ENCODE data around the gene DPP4. TPM values are rescaled to one million over a fixed set of nuclear protein-coding genes. Genes with fewer than 3 reads are reported as not detected.

The DPP4 gene
- total RNA-seq, 6 experiments from 2014 or later: 17.8 to 39.8 (median 26.3) TPM

- H3K27ac ChIP-seq: no peak overlapping the region
- no peaks in the 10 kb centered on the region for H3K4me1 ChIP-seq
- no peaks in the 10 kb centered on the region for H3K36me3 ChIP-seq
- intact Hi-C loops (cut with DNase I): no loop called here
- no peak overlapping the region for H3K4me3 ChIP-seq
- ATAC-seq: no peak
- no peaks in the 10 kb centered on the region for H3K27me3 ChIP-seq
- no peaks in the 10 kb centered on the region for H3K9me3 ChIP-seq
- no peak for TF ChIP-seq POLR2A (IDR thresholded peaks at IDR 0.05)
- no peak for TF ChIP-seq CTCF (IDR thresholded peaks at IDR 0.05)
- DNase-seq: no peak
Observed at GRCh38 chr2:161976917-161977316, 97.1 kb downstream of the DPP4 start.

- no peak for ATAC-seq
- intact Hi-C loops (cut with DNase I): no loop called here
- 100% methylated on average over 1 of the region's 1 CpG for WGBS (ENCODE audit: insufficient coverage, low coverage, low lambda C conversion rate, missing lambda C conversion rate)
- no peak overlapping the region for H3K4me3 ChIP-seq
- no peaks in the 10 kb centered on the region for H3K36me3 ChIP-seq
- no peaks in the 10 kb centered on the region for H3K27me3 ChIP-seq
- no peak overlapping the region for H3K27ac ChIP-seq
- no peaks in the 10 kb centered on the region for H3K9me3 ChIP-seq
- no peak for DNase-seq
- TF ChIP-seq POLR2A (IDR thresholded peaks at IDR 0.05) (no peak), CTCF (IDR thresholded peaks at IDR 0.05) (no peak)
- H3K4me1 ChIP-seq: no peaks in the 10 kb centered on the region
Observed at GRCh38 chr2:161976295-161976694, 97.7 kb downstream of the DPP4 start.

GRCh38 chr2:161975813-161976160 lies 98.2 kb downstream of the DPP4 start:
- intact Hi-C loops (cut with DNase I): no loop called here
- Histone ChIP-seq H3K27ac (no peak overlapping the region), H3K9me3 (no peaks in the 10 kb centered on the region), H3K4me3 (no peak overlapping the region), H3K4me1 (no peaks in the 10 kb centered on the region), H3K36me3 (no peaks in the 10 kb centered on the region), H3K27me3 (no peaks in the 10 kb centered on the region)
- ATAC-seq (no peak), DNase-seq (no peak)
- TF ChIP-seq CTCF (IDR thresholded peaks at IDR 0.05) (no peak), POLR2A (IDR thresholded peaks at IDR 0.05) (no peak)
- WGBS (ENCODE audit: insufficient coverage, low coverage, low lambda C conversion rate, missing lambda C conversion rate): 89% methylated on average over 2 of the region's 2 CpGs

GRCh38 chr2:161975062-161975812 lies 98.8 kb downstream of the DPP4 start:
- Histone ChIP-seq H3K4me1 (no peaks in the 10 kb centered on the region), H3K27ac (no peak overlapping the region), H3K36me3 (no peaks in the 10 kb centered on the region), H3K9me3 (no peaks in the 10 kb centered on the region), H3K4me3 (no peak overlapping the region), H3K27me3 (no peaks in the 10 kb centered on the region)
- intact Hi-C loops (cut with DNase I): no loop called here
- WGBS (ENCODE audit: insufficient coverage, low coverage, low lambda C conversion rate, missing lambda C conversion rate): 65% methylated on average over 3 of the region's 3 CpGs
- DNase-seq (no peak), ATAC-seq (peak in 1 of 4 donors; percentile 26)
- no peak for TF ChIP-seq POLR2A (IDR thresholded peaks at IDR 0.05)
- no peak for TF ChIP-seq CTCF (IDR thresholded peaks at IDR 0.05)

GRCh38 chr2:161974461-161974860 lies 99.6 kb downstream of the DPP4 start:
- H3K4me3 ChIP-seq: no peak overlapping the region
- H3K27ac ChIP-seq: no peak overlapping the region
- no peaks in the 10 kb centered on the region for H3K9me3 ChIP-seq
- intact Hi-C loops (cut with DNase I): no loop called here
- no peaks in the 10 kb centered on the region for H3K27me3 ChIP-seq
- ATAC-seq (no peak), DNase-seq (no peak)
- no peaks in the 10 kb centered on the region for H3K36me3 ChIP-seq
- WGBS (ENCODE audit: insufficient coverage, low coverage, low lambda C conversion rate, missing lambda C conversion rate): 88% methylated on average over 2 of the region's 2 CpGs
- TF ChIP-seq CTCF (IDR thresholded peaks at IDR 0.05): no peak
- TF ChIP-seq POLR2A (IDR thresholded peaks at IDR 0.05): no peak
- H3K4me1 ChIP-seq: no peaks in the 10 kb centered on the region
